ENCODE measurements around the gene RAP1GAP. TPM values are rescaled to one million over a fixed set of nuclear protein-coding genes. Genes with fewer than 3 reads are reported as not detected.

Gene RAP1GAP
- total and polyA plus RNA-seq, 9 of the 15 experiments (the other 6 are each of a cell fraction or from before 2014, with no cell fraction given), result 0.29 to 30.2 (median 19.2) TPM

DNA sequence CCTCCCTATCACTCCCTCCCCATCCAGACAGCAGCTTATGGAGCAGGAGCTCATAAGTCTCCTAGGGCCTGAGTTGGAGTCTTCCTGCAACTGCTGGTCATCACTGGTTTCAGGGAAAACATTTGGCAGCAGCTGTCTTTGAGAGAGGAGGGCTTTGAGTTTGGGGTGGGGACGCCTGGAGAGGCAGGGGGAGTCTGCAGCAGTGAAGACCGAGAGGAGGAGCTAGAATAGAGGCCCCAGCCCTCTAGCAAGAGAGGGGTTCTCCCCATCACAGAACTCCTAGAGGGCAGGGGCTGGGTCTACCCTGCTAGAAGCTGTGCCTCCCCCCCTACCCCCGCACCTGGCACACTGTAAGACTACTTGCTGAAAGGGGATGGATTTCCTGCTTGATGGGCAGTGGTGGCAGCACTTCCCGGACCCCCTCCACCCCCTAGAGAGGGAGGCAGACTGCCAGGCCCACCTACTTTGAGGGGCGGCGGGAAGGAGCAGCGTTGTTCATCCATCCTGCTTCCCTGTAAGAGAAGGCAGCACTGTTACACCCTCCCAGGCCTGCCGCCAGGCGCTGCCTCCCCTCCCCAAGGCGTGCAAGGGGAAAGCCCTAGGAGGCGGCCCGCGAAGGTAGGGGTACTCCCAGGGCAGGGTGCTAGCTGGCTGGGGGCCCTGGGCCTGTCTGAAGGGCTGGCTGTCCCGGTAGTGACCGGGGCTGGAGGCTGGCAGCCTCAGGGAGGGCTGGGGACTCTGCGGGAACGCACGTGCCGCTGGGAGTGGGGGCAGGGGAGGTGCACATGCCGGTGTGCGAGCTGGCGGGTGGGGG is 50.4 kb downstream of the RAP1GAP start (continued):
- TF ChIP-seq PRPF4 (IDR thresholded peaks at IDR 0.05; ENCODE audit: insufficient read depth, low read depth, low read length, poor library complexity, severe bottlenecking) (no peak), CBFA2T2 (conservative IDR thresholded peaks at IDR 0.05) (peak; percentile 40; the same call in 1 of the 2 replicates), HCFC1 (IDR thresholded peaks at IDR 0.05; ENCODE audit: low read depth, low read length) (no peak), HDAC8 (tag; IDR thresholded peaks at IDR 0.05) (no peak), MTA2 (IDR thresholded peaks at IDR 0.05; ENCODE audit: low read depth) (no peak), NR4A1 (CRISPR knock-in tag; IDR thresholded peaks at IDR 0.05) (no peak), NR4A1 (tag; IDR thresholded peaks at IDR 0.05) (no peak), CBFB (CRISPR knock-in tag; IDR thresholded peaks at IDR 0.05) (no peak), CBX5 (IDR thresholded peaks at IDR 0.05; ENCODE audit: borderline replicate concordance, low read depth) (no peak), GATA2 (CRISPR knock-in tag; IDR thresholded peaks at IDR 0.05) (no peak), NFXL1 (CRISPR knock-in tag; IDR thresholded peaks at IDR 0.05) (no peak), DPF2 (IDR thresholded peaks at IDR 0.05) (peak; percentile 71), NFIC (IDR thresholded peaks at IDR 0.05) (peak; percentile 39; the same call in 1 of the 2 replicates), EP400 (IDR thresholded peaks at IDR 0.05) (peak; percentile 92), SETDB1 (IDR thresholded peaks at IDR 0.05; ENCODE audit: low read length) (no peak), WHSC1 (IDR thresholded peaks at IDR 0.05; ENCODE audit: low read length) (no peak), TRIM24 (IDR thresholded peaks at IDR 0.05) (peak in 1 of 2 experiments; percentile 71; a peak in 2 of 4 replicates), SMAD4 (CRISPR knock-in tag; conservative IDR thresholded peaks at IDR 0.05) (peak; percentile 73), POLR2B (IDR thresholded peaks at IDR 0.05; ENCODE audit: low read depth, partially characterized antibody) (no peak), ZNF316 (IDR thresholded peaks at IDR 0.05) (no peak), BRF1 (IDR thresholded peaks at IDR 0.05; ENCODE audit: borderline replicate concordance, extremely low read depth, insufficient read length) (no peak)
- TF ChIP-seq, protein P1, sequence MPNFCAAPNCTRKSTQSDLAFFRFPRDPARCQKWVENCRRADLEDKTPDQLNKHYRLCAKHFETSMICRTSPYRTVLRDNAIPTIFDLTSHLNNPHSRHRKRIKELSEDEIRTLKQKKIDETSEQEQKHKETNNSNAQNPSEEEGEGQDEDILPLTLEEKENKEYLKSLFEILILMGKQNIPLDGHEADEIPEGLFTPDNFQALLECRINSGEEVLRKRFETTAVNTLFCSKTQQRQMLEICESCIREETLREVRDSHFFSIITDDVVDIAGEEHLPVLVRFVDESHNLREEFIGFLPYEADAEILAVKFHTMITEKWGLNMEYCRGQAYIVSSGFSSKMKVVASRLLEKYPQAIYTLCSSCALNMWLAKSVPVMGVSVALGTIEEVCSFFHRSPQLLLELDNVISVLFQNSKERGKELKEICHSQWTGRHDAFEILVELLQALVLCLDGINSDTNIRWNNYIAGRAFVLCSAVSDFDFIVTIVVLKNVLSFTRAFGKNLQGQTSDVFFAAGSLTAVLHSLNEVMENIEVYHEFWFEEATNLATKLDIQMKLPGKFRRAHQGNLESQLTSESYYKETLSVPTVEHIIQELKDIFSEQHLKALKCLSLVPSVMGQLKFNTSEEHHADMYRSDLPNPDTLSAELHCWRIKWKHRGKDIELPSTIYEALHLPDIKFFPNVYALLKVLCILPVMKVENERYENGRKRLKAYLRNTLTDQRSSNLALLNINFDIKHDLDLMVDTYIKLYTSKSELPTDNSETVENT (CRISPR knock-in tag; IDR thresholded peaks at IDR 0.05), result peak; percentile 49; the same call in 1 of the 2 replicates

Data from K562 (cell line).